Measurements from ENCODE around the gene SORCS2. TPM values are rescaled to one million over a fixed set of nuclear protein-coding genes. Genes with fewer than 3 reads are reported as not detected.

Gene SORCS2
- polyA plus RNA-seq, 1 donor from 2014 or later = 1.0 TPM

- Histone ChIP-seq H2AFZ (ENCODE audit: low read depth, low read length) (no peak overlapping the region), H3K9ac (ENCODE audit: low read length) (no peak overlapping the region), H3K9me2 (ENCODE audit: insufficient read depth, low read length) (no peaks in the 10 kb centered on the region), H3K4me2 (ENCODE audit: low read length) (no peak overlapping the region), H3F3A (ENCODE audit: insufficient read depth, low read length, poor library complexity, severe bottlenecking) (no peaks in the 10 kb centered on the region), H3K36me3 (ENCODE audit: insufficient read depth, low read length) (no peaks in the 10 kb centered on the region), H4K20me1 (ENCODE audit: insufficient read depth) (no peaks in the 10 kb centered on the region), H3K27ac (ENCODE audit: low read length) (no peak overlapping the region), H3K27me3 (ENCODE audit: insufficient read depth, low read depth, low read length) (no peaks in the 10 kb centered on the region), H3K79me2 (replicated peaks; ENCODE audit: insufficient read depth, low read length) (no peaks in the 10 kb centered on the region), H3K9me3 (ENCODE audit: low read length) (no peaks in the 10 kb centered on the region), H3K4me3 (ENCODE audit: low read length) (no peak overlapping the region)
- TF ChIP-seq MXI1 (conservative IDR thresholded peaks at IDR 0.05; ENCODE audit: poor library complexity, severe bottlenecking) (no peak), TAF1 (IDR thresholded peaks at IDR 0.05; ENCODE audit: low read depth) (no peak)
Observed at GRCh38 chr4:7756561-7757355, 564.4 kb downstream of the SORCS2 start.

GRCh38 chr4:7757501-7758471 is 565.4 kb downstream of the SORCS2 start:
- H3K4me3 ChIP-seq (ENCODE audit: low read length) = no peak overlapping the region
- no peaks in the 10 kb centered on the region for H3K27me3 ChIP-seq (ENCODE audit: insufficient read depth, low read depth, low read length)
- no peak overlapping the region for H3K27ac ChIP-seq (ENCODE audit: low read length)
- no peaks in the 10 kb centered on the region for H3F3A ChIP-seq (ENCODE audit: insufficient read depth, low read length, poor library complexity, severe bottlenecking)
- H3K36me3 ChIP-seq (ENCODE audit: insufficient read depth, low read length) = no peaks in the 10 kb centered on the region
- no peak overlapping the region for H2AFZ ChIP-seq (ENCODE audit: low read depth, low read length)
- H3K9ac ChIP-seq (ENCODE audit: low read length) = no peak overlapping the region
- H3K4me2 ChIP-seq (ENCODE audit: low read length) = no peak overlapping the region
- H4K20me1 ChIP-seq (ENCODE audit: insufficient read depth) = peaks cover 1% of the 10 kb centered on the region
- TF ChIP-seq MXI1 (conservative IDR thresholded peaks at IDR 0.05; ENCODE audit: poor library complexity, severe bottlenecking) = no peak
- TF ChIP-seq, protein P1, sequence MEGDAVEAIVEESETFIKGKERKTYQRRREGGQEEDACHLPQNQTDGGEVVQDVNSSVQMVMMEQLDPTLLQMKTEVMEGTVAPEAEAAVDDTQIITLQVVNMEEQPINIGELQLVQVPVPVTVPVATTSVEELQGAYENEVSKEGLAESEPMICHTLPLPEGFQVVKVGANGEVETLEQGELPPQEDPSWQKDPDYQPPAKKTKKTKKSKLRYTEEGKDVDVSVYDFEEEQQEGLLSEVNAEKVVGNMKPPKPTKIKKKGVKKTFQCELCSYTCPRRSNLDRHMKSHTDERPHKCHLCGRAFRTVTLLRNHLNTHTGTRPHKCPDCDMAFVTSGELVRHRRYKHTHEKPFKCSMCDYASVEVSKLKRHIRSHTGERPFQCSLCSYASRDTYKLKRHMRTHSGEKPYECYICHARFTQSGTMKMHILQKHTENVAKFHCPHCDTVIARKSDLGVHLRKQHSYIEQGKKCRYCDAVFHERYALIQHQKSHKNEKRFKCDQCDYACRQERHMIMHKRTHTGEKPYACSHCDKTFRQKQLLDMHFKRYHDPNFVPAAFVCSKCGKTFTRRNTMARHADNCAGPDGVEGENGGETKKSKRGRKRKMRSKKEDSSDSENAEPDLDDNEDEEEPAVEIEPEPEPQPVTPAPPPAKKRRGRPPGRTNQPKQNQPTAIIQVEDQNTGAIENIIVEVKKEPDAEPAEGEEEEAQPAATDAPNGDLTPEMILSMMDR (IDR thresholded peaks at IDR 0.05; ENCODE audit: poor library complexity, severe bottlenecking) = no peak
- TF ChIP-seq SMC3 (conservative IDR thresholded peaks at IDR 0.05; ENCODE audit: poor library complexity) = no peak
- TF ChIP-seq RAD21 (conservative IDR thresholded peaks at IDR 0.05) = no peak
- TF ChIP-seq POLR2AphosphoS5 (IDR thresholded peaks at IDR 0.05) = no peak
- no peak for TF ChIP-seq EZH2 (IDR thresholded peaks at IDR 0.05; ENCODE audit: borderline replicate concordance, insufficient read depth, low read length, poor library complexity, severe bottlenecking)
- TF ChIP-seq, protein P2, sequence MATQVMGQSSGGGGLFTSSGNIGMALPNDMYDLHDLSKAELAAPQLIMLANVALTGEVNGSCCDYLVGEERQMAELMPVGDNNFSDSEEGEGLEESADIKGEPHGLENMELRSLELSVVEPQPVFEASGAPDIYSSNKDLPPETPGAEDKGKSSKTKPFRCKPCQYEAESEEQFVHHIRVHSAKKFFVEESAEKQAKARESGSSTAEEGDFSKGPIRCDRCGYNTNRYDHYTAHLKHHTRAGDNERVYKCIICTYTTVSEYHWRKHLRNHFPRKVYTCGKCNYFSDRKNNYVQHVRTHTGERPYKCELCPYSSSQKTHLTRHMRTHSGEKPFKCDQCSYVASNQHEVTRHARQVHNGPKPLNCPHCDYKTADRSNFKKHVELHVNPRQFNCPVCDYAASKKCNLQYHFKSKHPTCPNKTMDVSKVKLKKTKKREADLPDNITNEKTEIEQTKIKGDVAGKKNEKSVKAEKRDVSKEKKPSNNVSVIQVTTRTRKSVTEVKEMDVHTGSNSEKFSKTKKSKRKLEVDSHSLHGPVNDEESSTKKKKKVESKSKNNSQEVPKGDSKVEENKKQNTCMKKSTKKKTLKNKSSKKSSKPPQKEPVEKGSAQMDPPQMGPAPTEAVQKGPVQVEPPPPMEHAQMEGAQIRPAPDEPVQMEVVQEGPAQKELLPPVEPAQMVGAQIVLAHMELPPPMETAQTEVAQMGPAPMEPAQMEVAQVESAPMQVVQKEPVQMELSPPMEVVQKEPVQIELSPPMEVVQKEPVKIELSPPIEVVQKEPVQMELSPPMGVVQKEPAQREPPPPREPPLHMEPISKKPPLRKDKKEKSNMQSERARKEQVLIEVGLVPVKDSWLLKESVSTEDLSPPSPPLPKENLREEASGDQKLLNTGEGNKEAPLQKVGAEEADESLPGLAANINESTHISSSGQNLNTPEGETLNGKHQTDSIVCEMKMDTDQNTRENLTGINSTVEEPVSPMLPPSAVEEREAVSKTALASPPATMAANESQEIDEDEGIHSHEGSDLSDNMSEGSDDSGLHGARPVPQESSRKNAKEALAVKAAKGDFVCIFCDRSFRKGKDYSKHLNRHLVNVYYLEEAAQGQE (IDR thresholded peaks at IDR 0.05; ENCODE audit: borderline replicate concordance) = no peak
- TF ChIP-seq EP300 (conservative IDR thresholded peaks at IDR 0.05; ENCODE audit: poor library complexity, severe bottlenecking) = no peak
- no peak for TF ChIP-seq TAF1 (IDR thresholded peaks at IDR 0.05; ENCODE audit: low read depth)
- H3K9me2 ChIP-seq (ENCODE audit: insufficient read depth, low read length) = no peaks in the 10 kb centered on the region
- no peaks in the 10 kb centered on the region for H3K79me2 ChIP-seq (replicated peaks; ENCODE audit: insufficient read depth, low read length)
- H3K9me3 ChIP-seq (ENCODE audit: low read length) = no peaks in the 10 kb centered on the region

Data from neural cell (in vitro differentiated cells).